GM18858 (cell line): Measurements from ENCODE around the gene GSN.

Experiments
- ATAC-seq: cut with Tn5 transposase; IDR thresholded peaks from one replicate; pipeline ENCODE4 v1.9.1; 2021; ENCODE audit not compliant: unreplicated experiment

Gene GSN

DNA sequence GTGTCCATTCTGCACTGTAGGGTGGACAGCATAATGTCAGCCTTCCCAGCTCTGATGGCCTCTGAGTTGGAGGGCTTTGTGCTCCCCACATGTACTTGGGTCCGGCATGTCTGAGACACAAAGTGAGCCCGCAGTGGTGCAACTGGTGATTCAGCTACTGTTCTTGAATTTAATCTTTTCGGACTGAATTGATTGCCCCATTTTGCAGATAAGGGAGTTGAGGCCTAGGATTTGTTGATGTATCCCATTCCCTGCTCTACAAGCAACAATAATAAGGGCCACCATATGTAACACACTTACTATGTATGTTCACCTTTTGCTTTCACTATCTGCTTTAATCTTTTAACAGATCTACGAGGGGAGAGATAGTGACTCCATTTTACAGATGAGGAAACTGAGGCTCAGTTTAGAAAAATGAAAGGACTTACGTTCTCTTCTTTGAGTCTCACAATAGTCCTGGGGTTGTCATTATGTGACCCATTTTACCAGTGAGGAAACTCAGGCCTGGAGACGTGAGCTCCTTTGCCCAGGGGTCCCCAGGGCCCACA is 4.5 kb downstream of the GSN start:
- ATAC-seq = no peak

DNA sequence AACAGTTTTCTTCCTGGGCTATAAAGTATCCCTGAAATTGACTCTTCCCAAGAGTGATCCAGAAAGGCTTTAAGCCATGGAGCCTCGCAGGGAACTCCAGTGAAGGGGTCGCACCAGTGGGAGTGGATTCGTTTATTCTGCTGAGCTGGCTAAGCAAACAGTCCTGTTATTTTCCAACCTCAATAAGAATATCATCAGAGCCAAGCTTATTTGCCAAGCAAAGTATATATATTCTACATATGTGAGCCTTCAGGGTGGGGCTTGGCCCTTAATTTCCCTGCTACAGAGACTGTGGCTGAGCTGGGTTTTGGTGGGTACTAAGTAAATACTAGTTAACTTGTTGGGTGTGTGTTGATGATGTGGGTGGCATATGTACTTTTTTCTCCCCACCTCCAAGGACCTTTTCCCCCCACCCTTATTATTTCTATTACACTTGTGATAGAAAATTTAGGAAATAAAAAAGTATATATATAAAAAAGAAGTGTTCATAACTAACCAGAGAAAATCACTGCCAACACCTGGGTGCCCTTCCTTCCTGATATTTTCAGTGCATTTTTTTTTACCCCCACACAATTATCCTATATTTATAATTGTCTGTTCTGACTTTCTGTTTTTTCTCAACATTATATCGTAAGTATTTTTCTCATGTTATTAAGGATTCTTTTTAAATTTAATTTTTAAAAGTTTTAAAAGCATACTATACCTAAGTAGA is 5.3 kb downstream of the GSN start:
- no peak for ATAC-seq

DNA sequence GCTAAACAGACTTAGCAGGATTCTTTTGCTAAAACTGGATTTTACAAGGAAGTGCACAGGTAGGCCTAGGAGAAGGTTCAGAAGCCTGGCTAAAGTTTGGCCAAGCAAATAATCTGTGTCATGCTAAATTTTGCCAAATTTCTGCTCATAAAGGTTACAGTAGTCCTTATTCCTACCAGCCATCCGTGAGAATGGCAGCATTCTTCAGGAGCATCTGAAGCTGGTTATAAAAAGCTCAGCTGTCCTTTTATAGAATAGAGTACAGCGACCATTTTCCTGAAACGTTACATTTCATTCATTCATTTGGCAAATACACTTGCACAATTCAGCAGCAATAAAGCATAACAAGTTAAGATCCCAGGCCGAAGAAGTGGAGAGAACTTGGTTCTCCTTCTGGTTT is 6.9 kb downstream of the GSN start:
- ATAC-seq = no peak

DNA sequence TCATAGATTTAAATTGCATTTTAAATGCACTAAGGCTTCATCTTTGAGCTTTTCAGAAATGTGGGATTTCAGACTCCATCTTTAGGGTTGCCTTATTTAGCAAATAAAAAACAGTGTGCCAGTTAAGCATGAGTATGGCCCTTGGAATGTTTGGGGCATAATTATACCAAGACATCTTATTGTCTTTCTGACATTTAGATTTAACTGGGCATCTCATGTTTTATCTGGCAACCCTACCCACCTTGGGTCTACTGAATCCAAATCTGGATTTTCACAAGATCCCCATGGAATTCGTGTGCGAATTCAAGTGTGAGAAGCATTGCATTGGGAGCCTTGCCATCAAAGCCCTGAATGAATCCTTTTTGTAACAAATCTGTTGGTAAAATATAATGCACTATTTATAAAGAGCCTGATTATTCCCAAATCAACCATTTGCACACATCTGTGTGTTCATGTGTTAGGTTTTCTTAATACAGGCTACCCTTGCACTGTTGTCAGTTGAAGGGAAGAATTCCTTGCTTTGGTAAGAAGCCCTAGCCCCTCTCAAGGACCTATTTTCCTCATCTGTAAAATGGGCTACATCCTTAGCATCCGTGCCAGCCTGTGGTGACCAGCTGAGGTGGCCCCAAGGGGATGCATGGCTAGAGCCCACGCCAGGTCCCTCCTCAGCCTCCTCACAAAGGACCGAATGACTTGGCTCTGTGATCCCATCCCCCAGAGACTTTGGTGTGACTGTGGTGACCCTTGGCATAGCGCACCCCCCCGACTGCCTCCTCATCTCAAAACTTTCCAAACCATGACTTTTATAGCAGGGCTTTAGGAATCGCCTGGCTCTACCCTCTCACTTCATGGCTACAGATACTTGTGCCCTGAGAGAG is 8.1 kb downstream of the GSN start:
- no peak for ATAC-seq

DNA sequence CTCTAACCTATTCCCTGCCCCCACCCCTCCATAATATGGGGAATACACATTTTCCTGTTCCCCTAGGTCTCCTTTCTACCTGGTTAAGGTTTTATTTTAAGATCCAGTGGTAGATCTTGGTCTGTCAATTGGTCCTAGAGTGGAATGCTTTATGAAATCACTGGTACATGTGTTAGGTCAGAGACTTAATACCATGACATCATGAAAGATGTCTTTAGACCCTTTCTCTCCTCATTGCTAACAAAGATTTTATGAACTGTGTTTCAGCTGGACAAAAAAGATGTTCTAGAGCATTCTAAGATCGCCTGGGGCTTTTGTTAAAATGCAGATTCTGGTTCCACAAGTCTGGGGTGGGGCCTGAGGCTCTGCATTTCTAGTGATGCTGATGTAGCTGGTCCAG is 9.1 kb downstream of the GSN start:
- no peak for ATAC-seq

DNA sequence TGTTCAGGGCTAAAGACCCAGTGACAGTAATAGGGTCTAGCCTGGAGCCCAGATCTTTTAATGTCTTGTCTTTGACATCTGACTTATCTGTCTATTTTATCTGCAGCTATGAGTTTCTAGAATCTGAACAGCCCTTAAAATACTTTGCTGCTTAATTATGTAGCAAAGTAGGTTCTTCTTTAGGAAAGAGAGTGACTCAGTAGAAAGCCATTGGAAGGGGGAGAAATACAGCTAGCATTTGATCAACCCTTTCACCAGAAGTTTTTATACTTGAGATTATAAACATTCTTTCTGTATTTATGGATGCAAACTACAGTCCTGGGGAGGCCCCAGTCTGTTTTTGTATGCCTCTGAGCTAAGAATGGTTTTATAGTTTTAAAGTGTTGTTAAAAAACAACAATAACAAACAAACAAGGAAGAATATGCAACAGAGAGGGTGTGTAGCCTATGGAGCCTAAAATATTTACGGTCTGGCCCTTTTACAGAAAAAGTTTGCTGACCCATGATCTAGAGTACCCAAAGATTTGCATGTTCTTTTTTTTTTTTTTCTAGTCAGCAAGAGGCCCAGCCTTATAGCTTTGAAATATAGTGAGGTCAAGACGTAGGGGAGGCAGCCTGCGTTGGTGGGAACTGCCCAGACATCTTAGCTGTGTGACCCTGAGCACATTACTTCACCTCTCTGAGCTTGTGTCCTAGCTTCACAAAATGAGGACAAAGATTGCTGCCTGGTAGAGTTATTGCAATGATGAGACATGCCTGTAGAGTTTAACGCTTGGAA is 9.7 kb downstream of the GSN start:
- no peak for ATAC-seq

DNA sequence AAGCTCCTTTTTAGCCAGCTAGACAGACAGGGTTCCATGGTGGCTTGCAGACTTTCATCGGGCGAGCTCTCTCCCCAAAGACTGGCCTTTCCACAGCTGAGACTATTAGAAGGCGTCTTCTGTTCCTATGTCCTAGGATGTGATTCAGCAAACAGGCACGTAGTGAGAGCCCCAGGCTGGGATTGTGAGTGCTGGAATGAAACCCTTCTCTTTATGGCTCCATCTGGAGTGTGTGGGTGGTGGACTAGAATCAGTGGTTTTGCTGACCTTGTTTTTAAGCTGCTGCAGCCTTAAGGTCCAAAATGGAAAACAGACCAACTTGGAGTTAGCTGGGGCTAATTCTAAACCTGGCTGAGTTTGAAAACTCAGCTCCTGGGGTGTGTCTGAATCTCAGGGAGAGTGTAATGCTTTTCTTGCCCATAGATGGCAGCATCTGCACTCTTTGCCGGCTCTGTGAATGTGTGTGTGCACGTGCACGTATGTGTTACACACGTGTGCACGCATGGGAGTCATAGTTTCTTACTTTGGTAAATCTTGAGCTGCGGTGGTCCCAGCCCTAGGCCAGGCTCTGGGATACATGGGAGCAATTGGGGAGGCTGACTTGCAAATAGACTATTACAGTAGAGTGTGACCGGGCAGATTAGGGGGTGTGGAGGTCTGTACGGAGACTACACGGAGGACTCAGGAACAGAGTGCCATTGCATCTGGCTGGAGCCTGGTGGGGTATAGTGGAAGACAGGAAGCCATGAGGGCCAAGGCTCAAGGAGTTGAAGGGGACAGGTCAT is 10.7 kb downstream of the GSN start:
- no peak for ATAC-seq

DNA sequence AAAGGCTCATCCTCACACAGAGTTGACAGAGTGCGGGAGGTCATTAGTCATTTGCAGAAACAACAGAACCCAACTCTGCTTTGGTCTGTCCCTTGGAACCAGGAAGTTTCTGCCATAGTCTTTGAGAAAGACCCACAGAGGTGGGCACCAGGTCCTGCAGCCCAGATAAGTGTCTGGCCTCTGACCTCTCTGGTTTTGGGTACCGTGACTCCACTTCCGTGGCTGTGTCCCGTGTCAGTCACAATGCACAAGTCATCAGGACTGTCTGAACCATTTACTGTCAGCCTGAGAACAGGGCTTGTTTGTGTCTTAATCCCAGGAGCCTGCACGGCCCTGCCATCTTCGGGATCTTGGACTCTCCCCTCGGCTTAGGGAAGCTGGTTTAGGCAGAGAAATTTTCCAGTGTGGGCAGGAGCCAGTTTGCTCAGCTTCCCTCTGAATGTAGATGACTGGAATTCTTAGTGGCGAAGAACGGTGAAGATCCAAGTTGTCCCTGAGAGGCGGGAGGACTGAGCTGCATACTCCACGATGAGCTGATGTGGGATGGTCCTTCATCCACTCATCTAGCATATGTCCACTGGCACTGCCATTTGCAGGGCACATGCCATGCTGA is 11.9 kb downstream of the GSN start:
- no peak for ATAC-seq

DNA sequence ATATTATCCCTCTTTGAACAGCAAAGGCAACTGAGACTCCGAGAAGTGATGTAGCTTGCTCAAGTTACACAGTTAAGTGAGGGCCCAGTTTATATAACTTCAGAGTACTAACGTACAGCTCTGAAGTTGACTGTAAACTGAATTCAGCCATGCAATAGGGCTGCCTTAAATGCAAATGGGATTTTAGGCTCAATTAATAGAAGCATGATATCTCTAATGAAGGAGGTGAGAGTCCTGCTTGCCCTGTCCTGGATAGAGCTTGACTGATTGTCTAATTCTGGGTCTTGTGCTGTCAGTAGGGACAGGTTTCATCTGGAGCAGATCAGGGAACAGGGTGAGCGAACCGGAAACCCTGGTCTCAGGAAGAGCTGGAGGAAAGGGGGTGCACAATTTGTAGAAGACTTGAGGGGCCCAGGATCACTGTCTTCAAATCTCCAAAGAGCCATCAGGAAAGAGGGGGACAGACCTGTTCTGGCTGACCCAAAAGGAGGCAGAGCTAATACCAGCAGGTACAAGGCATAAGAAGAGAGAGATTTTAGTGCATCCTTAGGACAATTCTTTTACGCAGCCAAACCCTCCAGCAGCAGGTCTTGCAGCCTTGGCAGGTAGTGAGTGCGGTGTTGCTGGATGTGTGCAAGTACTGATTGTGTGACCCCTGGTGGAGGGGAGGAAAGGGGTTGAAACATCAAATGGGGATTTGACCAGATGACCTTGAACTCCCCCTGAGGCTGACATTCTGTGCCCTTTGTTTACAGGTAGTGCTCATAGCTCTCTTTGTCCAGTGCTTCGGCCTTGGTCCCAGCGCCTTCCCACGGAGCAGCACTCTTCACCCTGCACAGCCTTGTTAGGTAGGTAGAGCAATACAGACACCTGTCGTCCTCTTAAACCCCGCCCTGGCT is 13.0 kb downstream of the GSN start:
- no peak for ATAC-seq

DNA sequence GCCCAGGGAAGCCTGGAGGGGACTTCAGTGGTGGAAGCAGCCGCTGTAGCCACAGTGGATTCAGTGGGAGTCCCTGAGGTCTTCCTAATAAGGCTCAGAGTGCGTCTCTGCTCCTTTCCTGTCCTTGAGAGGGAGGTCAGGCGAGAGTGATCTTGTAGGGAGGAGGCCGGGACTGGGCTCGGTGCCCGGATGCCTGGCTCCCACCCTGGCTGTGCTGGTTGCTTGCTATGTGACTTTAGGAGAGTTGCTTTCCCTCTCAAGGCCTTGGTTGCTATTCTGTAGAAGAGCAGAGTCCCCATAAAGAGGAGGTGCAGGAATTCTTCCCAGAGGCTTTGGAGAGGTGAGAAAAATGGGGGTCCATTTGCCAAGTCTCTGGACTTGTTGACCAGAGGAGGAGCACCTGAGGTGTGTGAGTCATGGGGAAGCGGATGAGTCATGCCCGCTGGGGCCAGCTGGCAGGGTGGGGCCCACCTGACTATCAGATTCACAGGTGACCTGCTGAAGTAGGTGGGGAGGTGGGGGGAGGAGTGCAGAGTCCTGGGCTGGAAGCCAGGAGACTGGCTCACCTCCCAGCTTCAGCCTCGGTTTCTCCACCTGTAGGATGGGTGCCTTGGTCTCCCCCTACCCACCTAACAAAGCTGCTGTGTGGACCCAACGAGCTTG is 13.8 kb downstream of the GSN start:
- no peak for ATAC-seq

DNA sequence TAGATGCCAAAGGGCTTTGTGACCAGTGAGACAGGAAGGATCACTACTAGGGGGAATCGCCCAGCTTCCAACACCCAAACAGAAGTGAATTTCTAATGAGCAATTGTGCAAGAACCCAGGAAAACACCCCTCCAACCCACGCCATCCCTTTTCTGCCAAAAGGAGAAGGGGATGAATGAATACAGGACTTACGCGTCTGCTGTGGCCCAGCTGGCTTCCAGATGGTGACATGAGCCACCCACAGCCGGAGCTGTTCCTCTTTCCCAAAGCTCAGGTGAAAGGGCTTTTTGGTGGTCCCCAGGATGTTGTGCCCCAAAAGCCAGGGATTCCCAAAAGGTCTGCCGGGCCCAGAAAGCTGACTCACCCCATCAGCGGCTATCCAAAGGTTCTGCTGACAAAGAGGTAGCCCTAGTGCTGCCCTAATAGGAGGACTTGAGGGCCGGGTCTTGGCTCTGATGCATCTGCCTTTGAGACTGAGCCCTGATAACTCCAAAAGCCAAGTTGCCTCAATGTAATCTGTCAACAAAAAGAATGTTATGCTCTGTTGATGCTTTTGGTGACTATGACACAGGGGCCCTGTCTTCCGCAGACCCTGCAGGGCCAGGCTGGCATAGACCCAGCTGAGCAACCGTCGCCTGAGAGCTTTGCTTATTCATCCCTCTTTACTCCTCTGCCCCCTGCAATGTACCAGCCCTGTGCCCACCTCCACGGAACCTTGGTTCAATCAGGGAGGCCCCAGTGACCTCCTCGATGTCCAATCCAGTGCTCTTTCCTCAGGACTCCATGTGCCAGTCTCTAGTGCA is 14.5 kb downstream of the GSN start:
- no peak for ATAC-seq

DNA sequence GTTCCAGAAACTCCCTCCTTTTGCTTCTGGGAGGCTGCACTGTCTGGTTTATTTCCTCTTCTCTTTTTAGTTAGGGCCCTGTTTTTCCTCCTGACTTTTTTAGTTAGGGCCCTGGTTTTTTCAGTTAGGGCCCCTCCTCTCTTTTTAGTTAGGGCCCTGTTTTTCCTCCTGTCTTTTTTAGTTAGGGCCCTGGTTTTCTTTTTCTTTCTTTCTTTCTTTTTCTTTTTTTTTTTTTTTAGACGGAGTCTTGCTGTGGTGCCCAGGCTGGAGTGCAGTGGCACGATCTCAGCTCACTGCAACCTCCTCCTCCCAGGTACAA is 15.1 kb downstream of the GSN start:
- ATAC-seq = no peak

DNA sequence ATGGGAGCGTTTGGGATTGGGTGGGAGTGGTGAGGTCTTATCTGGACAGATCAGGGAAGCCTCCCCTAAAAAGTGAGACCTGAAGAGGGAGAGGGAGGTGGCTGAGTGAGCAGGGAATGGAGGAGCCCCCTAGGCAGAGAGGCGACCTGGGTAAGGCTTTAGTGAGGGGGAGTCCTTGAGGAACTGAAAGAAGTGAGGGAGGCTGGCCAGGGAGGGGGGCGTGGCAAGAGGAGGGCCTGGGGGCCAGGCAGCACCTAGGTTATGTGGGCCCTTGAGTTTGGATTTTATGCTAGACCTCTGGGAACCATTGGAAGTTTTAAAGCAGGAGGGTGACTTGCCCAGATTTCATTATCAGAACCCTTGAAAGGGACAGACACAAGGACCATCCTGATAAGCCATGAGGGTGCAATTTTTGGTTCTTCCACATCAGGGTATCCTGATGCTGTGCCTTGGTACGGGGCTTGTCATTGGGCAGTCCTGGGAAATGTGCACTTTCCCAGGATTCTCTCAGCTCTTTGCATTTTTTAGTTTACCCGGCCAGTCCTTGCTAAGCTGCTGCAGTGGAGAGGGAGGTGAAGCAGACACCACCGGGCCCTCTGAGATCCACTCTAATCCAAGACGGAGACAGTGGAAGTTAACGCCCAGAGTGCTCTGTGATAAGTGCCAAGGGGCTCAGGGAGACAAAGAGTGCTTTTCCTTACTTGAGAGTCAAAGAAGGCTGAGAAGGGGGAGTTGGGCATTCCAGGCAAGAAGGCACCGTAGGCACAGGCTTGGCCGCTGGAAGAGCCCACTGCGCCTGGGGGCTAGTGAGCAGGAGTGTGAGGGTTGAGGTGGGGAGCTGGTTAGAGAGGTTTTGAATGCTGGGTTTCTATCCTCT is 16.1 kb downstream of the GSN start:
- ATAC-seq = no peak

DNA sequence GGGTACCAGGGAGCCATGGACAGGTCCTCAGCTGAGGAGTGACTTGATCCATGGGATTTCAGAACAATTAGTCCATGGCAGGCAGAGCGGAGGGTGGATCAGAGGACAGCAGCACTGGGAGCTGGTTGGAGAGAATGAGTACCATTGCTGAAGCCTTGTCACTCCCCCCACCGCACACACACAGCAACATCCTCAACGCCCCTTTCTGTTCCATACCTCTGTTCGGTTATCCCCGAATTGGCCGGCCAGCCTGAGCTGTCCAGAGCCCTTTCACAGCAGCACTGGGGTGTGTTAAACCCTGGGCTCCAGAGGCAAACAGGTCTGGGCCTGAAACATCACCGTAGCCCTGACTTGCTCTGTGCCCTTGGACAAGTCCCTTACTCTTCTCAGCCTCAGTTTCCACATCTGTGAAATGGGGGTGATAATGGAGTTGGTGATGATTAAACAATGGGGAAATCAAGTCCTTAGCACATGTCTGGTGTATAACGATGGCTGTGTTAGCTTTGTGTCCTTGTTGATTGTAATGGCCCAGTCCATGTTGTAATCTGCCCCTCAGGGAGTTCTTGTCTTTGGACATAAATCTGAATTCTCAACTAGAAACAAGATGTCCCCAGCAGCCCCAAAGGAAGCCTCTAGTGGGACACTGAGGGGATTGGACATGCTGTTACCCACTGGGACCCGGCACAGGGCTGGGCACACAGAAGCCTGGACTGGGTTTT is 16.9 kb downstream of the GSN start:
- no peak for ATAC-seq

DNA sequence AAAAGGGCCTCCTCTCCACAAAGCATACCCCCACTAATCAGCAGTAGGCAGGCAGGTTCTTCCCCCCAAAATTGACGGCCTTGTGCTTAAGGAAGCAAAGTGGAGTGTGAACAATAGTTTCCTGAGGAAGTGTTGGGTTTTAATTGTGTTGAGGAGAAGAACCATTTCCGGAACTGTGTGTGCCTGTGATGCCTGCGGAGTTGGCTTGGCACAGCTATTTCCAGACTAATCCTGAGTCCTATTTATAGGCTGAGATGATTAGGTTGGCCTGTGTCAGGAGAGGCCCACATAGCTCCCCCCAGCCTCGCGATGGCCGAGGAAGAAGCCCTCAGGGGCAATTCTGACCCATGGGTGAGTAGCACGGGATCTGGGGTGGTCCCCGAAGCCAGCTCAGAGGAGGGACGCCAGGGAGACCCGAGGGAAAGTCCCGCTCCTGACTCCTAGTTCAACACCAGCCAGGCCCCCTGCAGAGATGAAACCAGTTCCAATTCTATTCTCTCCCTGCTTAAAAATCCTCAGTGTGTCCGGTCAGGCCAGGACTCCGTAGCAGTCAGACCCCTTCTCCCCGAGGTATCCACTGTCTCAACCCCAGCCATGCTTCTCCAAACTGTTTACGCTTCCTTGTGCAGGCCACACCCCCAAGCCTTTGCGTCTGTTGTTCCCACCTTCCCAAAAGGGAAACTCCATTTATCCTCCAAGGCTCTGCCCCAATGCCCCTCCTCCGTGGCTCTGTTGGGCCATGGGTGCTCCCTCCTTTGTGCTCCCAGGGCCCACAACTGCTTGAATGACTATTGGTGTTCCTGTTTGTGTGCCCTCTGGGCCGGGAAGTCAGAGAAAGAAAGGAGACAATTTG is 18.1 kb downstream of the GSN start:
- no peak for ATAC-seq

DNA sequence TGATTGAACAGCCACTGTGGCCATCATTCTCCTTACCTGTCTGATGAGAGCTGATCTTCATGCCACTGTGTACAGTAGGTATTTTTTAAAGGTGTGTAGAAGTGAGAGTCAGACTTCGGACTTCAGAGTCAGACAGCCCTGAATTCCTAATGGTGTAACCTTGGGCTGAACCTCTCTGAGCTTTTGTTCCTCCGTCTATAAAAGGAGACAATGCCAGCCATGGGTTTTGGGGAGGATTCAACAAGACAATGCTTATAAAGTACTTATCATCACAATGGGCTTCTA is 18.7 kb downstream of the GSN start:
- no peak for ATAC-seq
